ENCODE data around the gene NFIB. TPM values are rescaled to one million over a fixed set of nuclear protein-coding genes. Genes with fewer than 3 reads are reported as not detected.

NFIB gene
- total and polyA plus RNA-seq, 2 donors (not counting 3 experiments of a cell fraction or from before 2014, with no cell fraction given) = 26.4 to 174 TPM

GRCh38 chr9:14258660-14259239 is 55.2 kb downstream of the NFIB start:
- Histone ChIP-seq H3K79me2 (ENCODE audit: control insufficient read depth, insufficient read depth, low read length) (peaks cover 85% of the 10 kb centered on the region), H2AFZ (ENCODE audit: low read depth, low read length) (no peak overlapping the region), H3K9ac (replicated peaks; ENCODE audit: extremely low read depth, insufficient read depth, low read length) (no peak overlapping the region), H3K27ac (ENCODE audit: insufficient read depth, low read depth, low read length) (no peak overlapping the region), H3K4me1 (ENCODE audit: control insufficient read depth, extremely low read depth, insufficient read depth, low read length) (peaks cover 8% of the 10 kb centered on the region), H3K9me1 (replicated peaks; ENCODE audit: control insufficient read depth, extremely low read depth, insufficient read depth, low read length) (no peaks in the 10 kb centered on the region), H3K4me3 (replicated peaks in 1 of 3; ENCODE audit: insufficient read depth in 1 of 3, low read depth in 1 of 3, low read length in 3 of 3) (no peak overlapping the region), H3K36me3 (ENCODE audit: control insufficient read depth in 2 of 2, extremely low read depth in 1 of 2, insufficient read depth in 2 of 2, low read length in 2 of 2) (peaks cover 4 to 7% of the 10 kb centered on the region in 2 experiments), H3K9me3 (replicated peaks; ENCODE audit: control insufficient read depth, insufficient read depth, low read length) (no peaks in the 10 kb centered on the region), H3K4me2 (ENCODE audit: insufficient read depth, low read length) (no peak overlapping the region), H4K20me1 (replicated peaks; ENCODE audit: control insufficient read depth, extremely low read depth, insufficient read depth, low read length) (peaks cover 3% of the 10 kb centered on the region), H3K27me3 (ENCODE audit: control insufficient read depth in 2 of 2, insufficient read depth in 2 of 2, low read length in 2 of 2) (no peaks in the 10 kb centered on the region)
- intact Hi-C loops (cut with micrococcal nuclease) = no loop called here
- dilution Hi-C loops (cut with MboI; ENCODE audit: extremely low pct_ligation_motif_present, low sequenced_read_pairs) = no loop called here
- FAIRE-seq = no peak
- no peak for DNase-seq (ENCODE audit: low read depth, low spot score)
- TF ChIP-seq POLR2AphosphoS5 (IDR thresholded peaks at IDR 0.05; ENCODE audit: insufficient read depth, low read depth, low read length) (no peak), POLR2A (IDR thresholded peaks at IDR 0.05; ENCODE audit: low read depth, low read length) (no peak), EZH2 (IDR thresholded peaks at IDR 0.05; ENCODE audit: borderline replicate concordance, low read depth, low read length, severe bottlenecking) (no peak), MYC (IDR thresholded peaks at IDR 0.05; ENCODE audit: low read depth, low read length) (no peak), JUN (IDR thresholded peaks at IDR 0.05; ENCODE audit: borderline replicate concordance, insufficient read depth, insufficient read length, low read depth) (no peak), CTCF (IDR thresholded peaks at IDR 0.05; ENCODE audit: extremely low read depth in 1 of 2, insufficient read depth in 1 of 2, low read depth in 1 of 2, low read length in 2 of 2) (no peak), GATA2 (IDR thresholded peaks at IDR 0.05; ENCODE audit: insufficient read depth, insufficient read length, low read depth, low read length) (no peak), FOS (IDR thresholded peaks at IDR 0.05; ENCODE audit: borderline replicate concordance, insufficient read depth, low read length) (no peak)
- TF ChIP-seq, protein P1, sequence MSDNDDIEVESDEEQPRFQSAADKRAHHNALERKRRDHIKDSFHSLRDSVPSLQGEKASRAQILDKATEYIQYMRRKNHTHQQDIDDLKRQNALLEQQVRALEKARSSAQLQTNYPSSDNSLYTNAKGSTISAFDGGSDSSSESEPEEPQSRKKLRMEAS (IDR thresholded peaks at IDR 0.05; ENCODE audit: insufficient read depth, insufficient read length) = no peak
- no TSS peak for BruUV-seq (replicated peaks)
- ChIA-PET POLR2A (interaction anchor here (0.6 kb wide), 1 partner anchor 11 kb away, joined by 5 read pairs; no protein-coding TSS in a partner anchor), CTCF (interaction anchor here (1.0 to 2.3 kb wide), 3 partner anchors 10 to 23 kb away, joined by 3 to 4 read pairs (median 3); no protein-coding TSS in a partner anchor)

All from endothelial cell of umbilical vein (primary cell).